Activated CD8-positive, alpha-beta memory T cell treated with anti-CD3 and anti-CD28 coated beads for 4 hours (primary cell): ENCODE measurements around the gene NUP88.

ENCODE experiments used
- DNase-seq, 2 donors: peaks; one replicate each; pipeline ENCODE4 v3.0.0-alpha.2; 2020; ENCODE audit warnings: low read depth in 2 of 2

The NUP88 gene

DNA sequence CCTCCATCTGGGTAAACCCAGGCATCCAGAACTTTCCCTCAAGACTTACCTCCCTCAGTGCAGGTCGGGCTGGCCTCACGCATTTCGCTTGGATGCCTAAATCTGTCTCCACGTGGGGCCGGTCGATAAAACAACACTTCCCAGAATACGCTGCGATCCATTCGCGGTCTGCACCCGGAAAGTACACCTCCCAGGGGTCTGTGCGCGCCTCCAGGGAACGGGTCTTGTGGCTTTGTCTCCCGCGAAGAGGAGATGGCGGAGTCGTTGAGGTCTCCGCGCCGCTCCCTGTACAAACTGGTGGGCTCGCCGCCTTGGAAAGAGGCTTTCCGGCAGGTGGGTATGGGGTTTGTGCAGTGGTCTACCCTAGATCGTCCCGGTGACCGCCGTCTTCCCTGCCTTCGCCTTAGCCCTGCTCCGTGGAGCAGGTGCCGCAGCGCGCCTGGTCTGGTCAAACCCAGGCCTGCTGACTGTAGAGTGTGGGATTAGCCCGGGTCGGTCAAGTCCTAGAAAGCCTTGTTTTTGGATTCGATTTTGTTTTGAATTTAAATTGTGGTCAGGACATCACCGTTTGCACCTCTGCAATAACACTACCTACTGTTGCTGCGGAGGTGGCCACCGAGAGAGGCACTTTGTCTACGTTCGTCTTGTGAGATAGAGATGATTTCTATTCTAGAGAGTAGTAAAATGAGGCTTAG, 644 bp upstream of the NUP88 start, which contains the start of gene RPAIN:
Gene RPAIN (plus strand): TSS at position 224 of the 695 bp plus-strand sequence. CDS start 29 bp downstream, at position 253.
- peak; percentile 64 to 77 for DNase-seq

DNA sequence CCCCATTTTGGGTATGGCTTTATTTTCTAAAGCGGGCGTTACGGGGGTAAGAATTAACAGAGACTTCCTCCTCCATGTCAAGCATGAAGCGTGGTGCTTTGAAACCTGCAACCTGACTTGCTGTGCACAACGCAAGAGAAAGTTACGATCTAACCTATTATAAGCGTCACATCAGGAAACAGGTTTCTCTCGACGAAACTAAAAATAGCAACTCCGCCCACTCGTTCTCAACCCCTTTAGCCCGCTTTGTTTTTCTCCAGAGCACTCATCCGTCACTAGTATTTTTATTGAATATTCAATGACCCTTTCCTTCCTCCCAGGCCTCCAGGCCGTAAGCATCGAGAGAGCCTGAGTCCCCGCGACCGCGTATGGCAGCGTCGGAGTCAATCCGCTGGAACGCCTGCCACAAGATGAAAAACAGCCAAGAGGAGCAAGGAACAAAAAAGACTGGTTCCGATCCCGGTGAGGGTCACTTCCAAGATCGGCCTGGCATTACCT, 555 bp downstream of the NUP88 start:
- peak; percentile 21 to 55 for DNase-seq

DNA sequence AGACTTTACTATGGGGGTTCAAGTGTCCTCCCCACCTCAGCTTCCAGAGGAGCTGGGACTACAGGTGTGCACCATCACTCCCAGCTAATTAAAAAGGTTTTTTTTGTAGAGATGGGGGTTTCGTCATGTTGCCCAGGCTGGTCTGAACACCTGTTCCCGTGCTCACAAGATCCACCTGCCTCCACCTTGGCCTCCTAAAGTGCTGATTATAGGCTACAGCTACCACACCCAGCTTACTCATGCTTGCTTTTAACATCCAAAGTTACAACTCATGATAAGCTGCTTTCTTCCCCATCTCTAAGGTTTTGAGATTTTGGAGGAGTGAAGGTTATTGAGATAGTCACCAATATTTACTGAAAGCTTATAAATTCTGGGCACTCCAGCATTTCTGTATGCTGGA, 2.6 kb downstream of the NUP88 start:
- DNase-seq: no peak

DNA sequence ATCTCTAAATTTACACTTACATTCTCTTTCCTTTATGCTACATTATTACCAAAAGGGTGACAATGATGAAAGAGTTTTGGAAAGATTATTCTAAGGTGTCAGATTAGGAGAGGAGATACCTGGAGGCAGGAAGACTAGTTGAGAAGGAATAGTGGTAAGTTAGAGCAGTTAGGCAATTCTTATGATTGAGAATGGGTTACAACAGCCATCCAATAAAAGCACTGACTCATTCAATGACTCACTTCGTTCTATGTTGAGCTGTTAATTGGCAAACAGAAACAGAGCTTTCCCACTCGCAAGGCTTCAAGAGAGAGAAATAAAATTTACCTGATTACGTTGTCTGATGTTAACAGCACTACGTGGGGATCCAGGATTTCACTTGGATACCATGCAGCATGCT, 5.8 kb downstream of the NUP88 start:
- DNase-seq: no peak

DNA sequence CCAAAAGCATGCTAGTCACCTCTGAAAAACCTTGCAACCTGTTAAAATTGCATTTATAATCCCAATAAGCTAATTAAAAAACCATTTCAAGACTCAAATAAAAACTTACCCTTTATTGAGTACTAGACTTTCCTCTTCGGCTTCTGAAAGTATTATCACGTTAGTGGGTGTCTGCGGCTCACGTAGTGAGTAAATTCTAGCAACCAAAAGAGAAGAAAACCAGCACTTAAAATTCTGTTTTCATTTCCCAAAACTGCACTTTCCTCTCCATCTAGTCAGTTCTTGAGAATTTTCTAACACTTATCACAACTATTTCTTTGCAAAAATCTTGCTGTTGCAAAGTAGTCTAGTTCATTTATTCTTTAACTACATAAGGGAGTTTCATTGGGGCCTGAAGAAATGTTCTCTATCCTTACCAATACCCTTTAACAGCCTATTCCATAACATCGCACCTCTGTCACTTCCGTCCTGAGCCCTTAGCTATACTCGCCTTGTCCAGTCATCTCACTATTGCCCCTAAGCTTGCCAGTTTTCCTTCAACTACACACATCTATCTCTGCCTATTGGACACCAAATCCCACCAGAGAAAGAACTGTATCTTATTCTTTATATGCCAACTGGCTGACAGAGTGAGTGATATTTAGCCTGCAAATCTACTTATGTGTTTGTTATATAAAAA, 8.7 kb downstream of the NUP88 start:
- DNase-seq: no peak

DNA sequence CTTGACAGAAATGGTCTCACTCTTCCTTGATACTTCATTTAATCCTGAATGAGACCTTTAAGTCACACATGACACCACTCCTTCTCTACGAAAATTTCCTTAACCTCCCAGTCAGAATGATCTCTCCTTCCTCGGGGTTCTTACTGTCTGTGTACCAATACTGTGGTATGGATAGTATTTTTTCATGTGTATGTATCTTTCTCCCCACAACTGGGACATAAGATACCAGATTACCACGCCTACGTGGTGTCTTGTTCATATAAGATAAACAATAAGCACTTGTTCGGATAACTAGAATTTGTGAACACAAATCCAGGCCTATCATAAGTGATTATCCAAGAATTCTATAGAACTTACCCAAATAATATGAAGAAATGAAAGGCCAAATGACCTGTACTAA, 11.3 kb downstream of the NUP88 start:
- DNase-seq: no peak

DNA sequence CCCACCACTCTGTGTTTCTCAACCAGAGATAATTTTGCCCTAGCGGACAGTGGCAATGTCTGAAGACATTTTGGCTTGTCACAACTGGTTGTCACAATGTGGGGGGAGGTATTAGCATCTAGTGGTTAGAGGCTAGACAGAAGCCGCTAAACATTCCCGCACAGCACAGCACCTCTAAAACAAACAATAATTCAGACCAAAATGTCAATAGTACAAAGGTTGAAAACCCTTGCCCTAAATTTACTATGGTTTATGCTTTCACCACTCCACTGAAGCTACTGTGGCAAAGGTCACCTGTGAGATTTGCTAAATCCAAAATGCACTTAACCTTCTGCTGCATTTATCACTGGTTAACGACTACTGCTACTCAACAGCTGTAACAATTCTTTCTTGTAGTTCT, 14.1 kb downstream of the NUP88 start:
- no peak for DNase-seq

DNA sequence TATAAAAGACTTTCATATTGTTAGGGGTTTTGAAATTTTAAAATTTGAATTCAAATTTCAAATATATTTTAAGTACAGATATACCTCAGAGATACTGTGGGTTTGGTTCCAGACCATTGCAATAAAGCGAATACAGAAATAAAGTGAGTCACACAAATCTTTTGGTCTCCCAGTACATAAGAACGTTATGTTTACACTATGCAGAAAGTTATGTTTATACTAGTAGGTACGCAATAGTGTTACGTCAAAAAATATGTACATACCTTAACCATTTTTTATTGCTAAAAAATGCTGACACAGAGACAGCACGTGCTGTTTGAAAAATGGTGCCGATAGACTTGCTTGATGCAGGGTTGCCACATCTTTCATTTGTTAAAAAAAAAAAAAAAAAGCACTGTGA, 19.7 kb downstream of the NUP88 start:
- no peak for DNase-seq

DNA sequence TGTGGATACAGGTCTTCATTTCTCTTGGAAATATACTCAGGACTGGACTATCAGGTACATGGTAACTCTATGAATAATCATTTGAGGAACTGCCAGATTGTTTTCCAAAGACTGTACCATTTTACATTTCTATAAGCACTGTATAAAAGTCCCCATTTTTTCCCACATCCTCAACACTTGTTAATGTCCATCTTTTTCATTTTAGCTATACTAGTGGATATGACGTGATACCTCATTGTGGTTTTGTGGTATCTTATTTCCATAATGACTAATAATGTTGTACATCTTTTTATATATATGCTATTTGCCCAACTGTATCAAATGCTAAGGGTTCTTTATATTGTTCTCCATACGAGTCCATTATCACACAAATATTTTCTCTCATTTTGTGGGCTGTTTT, 22.9 kb downstream of the NUP88 start:
- no peak for DNase-seq

DNA sequence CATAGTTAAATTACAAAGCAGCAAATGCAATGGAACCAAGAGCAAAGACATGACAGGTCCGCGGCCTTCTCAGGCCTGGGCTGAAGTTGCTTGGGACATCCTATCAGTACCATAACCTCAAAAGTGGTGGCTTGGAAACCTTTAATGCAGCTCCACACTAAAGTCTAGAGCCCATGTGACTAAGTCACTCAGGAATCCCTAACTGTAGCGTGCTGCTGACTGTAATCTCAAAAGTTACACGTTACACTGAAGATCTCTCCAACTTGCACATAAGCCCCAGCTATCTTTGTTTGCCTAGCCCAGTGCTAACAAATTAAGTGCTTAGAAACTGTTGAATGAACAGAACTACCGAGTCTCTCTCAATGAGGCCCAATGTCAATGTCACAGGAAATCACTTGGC, 27.8 kb downstream of the NUP88 start:
- no peak for DNase-seq

DNA sequence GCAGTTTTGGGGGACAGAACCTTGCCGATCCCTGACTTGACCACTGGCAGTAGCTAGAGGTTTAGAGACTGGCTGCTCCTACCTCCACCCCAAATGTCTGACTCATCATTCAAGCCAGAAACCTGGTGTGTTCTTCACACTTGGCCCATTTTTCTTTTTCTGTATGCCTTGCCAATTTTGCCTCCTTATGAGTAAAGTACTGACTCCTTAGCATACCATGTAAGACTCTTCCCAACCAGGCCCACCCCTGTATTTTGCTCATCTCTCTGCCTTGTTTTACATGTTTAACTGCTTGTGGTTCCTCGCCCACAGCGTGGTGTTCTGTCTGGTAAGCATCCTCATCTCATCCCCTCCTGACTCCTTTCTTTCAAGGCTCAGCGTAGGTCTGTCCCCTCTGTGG, 37.9 kb downstream of the NUP88 start:
- DNase-seq: no peak

DNA sequence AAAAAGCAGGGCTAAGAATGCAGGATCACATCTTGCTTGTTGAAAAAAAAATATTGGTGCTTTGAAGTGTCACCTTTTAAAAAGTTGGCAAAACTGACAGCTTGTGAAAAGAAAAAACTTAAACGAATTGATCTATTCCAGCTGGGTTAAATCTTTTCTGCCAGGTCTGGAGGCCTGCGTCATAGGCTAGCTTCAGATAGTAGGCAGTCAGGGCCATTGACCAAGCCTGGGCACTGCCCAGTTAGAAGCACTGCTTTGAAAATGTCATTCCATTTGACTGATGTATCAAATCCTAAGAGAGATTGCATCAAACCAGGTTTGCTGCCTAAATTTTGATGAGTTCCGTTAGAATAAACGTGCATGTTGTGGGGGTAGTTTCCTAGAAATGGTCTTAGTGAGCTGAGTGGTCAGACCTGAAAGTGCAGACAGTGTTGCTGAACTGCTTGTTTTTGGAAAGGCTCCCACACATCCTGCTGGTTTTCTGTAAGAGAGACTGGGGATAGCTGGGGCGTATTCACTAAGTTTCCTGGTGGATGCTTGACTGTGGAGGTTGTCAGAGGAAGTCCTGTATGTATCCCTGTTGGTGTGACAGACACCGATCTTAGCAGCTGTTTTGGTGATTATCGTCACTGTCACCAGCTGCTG, 38.8 kb downstream of the NUP88 start:
- no peak for DNase-seq

DNA sequence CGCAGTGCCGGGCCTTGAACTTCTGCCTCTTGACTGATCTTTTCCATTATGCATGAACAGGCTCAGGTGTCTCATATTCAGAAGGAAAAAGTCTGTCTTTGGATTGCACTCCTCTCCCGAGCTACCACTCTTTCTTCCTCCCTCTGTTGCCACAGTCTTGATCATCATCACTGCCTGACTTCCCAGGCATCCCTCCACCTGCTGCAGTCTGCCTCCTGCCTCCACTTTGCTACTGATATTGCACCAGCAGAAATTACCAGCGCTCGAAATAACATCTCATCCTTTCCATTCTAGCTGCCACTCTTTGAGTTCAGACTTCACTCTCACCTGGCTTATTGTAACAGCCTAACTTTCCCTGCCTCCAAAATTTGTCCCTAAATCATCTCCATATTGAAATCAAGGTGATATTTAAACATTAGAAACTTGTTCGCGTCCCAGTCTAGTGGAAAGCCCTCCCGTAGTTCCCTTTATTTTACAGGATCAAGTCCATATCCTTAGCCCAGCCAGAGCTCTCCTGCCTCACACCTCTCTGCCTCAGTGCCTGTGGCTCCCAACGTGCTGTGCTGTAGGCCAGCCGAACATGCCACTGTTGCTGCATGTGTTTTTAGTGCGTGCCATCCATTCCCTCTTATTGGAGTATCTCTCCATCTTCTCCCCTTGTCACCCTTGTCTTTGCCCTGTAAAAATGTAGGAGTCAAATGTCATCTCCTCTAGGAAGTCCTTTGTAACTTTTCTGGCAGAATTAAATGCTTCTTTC, 39.9 kb downstream of the NUP88 start:
- DNase-seq: no peak

DNA sequence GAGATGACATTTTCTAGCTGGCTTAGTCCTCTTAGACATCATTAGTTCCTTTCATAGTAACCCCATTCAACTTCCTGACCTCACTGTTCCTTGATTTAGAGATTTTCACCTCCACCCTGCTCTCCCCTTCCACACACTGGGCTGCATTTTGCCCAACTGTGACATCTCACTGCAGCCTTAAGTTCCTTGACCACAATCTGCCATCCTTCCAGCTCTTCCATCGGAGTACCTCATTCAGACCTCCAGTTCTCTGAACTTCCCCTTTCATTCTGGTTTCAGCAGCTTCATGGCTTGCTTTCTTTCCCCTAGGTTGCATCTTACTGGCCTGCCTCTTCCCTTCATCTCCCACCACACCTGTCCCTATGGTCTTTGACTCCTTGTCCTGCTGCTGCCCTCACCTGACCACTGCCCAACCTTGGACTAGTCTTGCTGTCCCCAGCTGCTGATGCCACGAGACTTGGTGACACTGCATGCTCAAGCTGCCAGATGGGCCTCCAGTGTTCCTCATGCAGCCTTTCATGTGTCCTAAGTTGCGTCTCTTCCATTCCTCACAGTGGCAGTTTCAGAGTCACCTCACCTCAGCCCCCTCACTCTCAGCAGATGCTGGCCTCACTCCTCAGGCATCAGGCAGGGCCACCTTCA, 40.8 kb downstream of the NUP88 start:
- DNase-seq: no peak

DNA sequence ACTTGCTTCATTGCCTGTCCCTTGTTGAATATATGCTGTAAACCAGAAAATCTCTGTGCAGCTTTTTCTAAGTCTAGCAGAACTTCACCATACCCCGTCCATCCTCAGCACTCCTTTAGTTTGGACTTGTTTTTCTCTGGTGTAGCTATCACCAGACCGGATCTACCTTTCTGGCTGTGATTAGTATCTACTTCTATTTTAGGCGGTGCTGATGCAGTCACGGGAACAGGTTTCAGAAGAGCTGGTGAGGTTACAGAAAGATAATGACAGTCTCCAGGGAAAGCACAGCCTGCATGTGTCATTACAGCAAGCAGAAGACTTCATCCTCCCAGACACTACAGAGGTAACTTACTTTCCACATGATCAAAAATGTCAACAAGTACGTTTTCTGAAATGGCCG, 46.4 kb downstream of the NUP88 start:
- no peak for DNase-seq

DNA sequence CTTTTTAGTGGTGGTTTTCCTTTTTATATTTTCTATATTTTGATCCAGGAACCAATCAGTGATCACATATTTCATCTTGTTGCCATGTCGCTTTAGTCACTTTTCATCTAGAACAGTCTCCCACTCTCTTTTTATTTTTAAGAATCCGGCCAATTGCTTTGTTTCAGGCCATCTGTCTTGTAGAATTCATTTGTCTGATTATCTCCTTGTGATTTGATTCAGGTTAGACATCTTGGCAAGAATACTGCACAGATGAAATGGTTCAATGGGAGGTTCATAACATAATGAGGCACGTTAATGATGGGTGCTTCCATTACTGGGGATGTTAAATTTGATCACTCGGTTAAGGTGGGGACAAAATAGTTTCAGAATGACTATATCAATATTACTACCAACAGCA, 49.1 kb downstream of the NUP88 start:
- DNase-seq: no peak

DNA sequence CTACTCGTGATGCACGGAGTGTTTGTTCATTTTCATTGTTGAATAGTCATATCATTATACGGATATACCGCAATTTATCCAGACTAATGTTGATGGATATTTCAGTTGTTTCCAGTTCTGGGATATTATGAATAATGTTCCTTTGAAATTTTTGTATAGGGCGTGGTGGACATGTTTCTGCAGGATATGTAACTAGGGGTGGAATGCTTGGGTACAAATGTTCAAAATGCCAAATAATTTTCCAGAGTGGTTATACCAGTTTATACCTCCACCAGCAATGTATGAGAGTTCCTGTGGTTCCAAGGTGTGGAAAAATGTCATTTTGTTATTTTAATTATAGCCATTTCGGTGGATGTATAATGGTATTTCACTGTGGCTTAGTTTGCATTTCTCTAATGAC, 53.6 kb downstream of the NUP88 start:
- DNase-seq: no peak

DNA sequence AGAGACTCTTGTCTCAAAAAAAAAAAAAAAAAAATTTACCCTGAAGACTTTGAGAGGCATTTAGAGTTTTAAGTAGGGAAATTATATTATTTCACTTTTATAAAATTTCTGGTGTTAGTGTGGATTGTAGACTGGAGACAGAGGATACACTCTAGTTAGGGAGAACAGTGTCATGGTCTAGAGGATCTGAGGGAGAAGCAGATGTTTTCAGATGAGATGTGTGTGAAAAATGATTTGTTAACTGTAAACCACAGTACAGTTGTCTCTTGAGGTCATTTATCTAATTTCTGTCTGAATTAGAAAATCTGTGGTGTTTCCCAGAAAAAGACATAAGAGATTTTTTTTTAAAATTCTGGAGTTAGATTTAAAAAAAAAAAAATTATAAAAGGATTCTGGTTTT, 54.8 kb downstream of the NUP88 start:
- DNase-seq: no peak

DNA sequence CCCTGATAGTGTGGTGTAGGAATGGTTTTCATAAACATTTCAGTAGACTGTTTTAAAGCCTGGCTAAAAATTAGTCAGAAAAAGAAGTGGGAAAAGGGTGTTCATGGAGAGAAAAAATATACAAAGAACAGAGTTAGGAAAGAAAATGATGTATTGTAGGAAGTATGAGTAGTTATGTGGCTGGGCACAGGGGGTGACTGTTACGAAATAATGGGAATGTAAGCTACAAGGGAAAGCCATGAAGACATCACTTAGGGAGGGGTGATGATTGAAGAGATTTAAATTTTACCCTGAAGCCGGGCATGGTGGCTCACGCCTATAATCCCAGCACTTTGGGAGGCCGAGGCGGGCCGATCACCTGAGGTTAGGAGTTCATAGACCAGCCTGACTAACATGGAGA, 55.3 kb downstream of the NUP88 start:
- DNase-seq: no peak

DNA sequence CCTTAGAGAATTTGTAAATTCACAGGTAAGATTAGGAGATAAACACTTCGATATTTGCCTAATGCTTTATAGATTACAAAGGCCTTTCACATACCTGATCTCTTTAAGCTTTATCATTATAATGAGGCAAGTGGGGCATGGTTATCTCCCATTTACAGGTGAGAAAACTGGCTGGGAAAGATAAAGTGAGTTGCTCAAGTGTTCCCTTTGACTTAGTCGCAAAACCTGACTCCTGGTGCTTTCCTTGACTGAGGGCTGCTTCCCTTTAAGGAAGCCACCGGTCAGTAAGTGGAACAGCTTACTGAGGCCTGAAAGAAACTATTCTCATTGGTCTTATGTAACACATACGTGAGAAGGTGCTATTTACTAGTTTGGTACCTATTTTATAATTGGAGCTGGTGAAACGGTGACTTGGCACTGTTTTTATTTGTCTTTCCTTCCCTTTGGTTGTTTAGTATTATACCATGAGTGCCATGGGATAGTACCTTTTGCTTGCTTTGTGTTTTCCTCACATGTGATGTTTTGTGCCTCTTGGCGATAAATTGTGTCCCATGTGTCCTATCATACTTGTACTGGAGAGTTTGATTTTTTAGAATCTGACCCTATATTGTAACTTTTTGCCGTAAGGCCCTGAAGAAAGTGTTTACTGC, 57.2 kb downstream of the NUP88 start:
- no peak for DNase-seq

DNA sequence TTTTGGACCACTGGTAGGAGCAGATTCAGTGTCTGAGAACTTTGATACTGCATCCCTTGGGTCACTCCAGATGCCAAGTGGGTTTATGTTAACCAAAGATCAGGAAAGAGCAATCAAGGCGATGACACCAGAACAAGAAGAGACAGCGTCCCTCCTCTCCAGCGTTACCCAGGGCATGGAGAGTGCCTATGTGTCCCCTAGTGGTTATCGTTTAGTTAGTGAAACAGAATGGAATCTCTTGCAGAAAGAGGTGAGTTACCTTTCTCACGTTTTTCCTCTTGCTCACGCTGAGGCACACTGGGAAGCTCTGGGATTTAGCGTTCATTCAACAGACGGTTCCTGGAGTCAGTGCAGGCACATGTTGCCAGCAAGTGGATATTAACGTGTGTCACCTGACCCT, 58.0 kb downstream of the NUP88 start:
- no peak for DNase-seq
